Stimulated activated CD4-positive, alpha-beta T cell treated with anti-CD3 and anti-CD28 coated beads, Interleukin-12 subunit alpha, Interleukin-12 subunit beta, amount 100 ng/mL, for 24 hours (primary cell): ENCODE results near the gene RBX1.
"Not testable (repeated sequence)": the region's sequence is repeated elsewhere in the genome, so short reads cannot be mapped to it uniquely, and the experiment has no call there.

Source experiments
- DNase-seq, 2 experiments: peaks; one replicate each; pipeline ENCODE4 v3.0.0-alpha.2; 2020; ENCODE audit warnings: low read depth in 2 of 2

The RBX1 gene

GRCh38 chr22:40972587-40972986 is 21.4 kb downstream of the RBX1 start:
- DNase-seq = no peak

DNA sequence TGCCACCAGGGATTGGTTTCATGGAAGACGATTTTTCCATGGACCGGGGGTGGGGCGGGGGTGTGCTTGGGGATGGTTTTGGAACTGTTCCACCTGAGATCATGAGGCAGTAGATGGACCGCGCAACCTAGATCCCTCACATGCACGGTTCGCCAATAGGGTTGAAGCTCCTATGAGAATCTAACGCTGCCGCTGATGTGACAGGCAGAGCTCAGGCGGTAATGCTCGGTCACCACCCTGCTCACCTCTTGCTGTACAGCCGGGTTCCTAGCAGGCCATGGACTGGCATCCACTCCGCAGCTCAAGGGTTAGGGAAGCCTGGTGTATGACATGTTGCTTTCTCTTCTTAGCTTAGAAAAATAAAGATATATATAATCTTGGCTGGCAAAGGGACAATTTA is 22.0 kb downstream of the RBX1 start:
- no peak for DNase-seq

DNA sequence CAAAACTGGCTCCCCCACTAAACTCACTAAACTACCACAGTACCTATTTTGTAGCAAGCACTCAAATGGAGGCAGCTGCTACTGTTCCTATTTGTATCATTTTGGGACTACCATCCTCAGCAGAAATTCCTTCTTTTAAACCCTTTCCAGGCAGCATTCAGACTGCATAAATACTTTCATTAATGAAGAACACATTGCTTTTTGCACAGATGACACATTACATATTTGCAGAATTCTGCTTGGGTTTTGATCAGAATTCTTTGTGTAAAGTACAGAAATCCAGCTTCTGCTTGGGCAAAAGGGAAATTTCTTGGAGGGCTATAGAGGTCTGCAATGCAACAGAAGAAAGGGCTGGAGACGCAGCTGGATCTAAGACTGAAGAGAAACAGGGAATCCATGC is 24.2 kb downstream of the RBX1 start:
- DNase-seq = no peak

- no peak for DNase-seq
Measured at GRCh38 chr22:40976866-40977700, 25.9 kb downstream of the RBX1 start.

GRCh38 chr22:40979198-40979597 is 28.0 kb downstream of the RBX1 start:
- no peak for DNase-seq

- DNase-seq = no peak
Measured at GRCh38 chr22:40979871-40980270, 28.7 kb downstream of the RBX1 start.

- no peak for DNase-seq
Measured at GRCh38 chr22:40982482-40983385, 31.6 kb downstream of the RBX1 start.

GRCh38 chr22:40991298-40991697 is 40.1 kb downstream of the RBX1 start:
- DNase-seq = no peak

DNA sequence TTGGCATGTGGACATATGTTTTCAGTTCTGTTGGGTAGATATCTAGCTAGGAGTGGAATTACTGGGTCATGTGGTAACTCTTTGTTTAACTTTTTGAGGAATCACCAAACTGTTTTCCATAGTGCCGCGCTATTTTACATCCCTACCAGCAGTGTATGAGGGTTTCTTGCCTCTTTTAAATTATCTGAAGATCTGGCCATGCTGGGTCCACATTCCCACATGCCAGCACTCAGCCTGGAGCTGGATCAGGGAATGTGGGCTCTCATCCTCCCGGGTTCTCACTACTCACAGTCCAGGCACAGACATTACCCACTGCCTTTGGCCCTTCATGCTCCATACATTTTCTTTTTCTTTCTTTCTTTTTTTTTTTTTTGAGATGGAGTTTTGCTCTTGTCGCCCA is 44.6 kb downstream of the RBX1 start:
- no peak for DNase-seq

DNA sequence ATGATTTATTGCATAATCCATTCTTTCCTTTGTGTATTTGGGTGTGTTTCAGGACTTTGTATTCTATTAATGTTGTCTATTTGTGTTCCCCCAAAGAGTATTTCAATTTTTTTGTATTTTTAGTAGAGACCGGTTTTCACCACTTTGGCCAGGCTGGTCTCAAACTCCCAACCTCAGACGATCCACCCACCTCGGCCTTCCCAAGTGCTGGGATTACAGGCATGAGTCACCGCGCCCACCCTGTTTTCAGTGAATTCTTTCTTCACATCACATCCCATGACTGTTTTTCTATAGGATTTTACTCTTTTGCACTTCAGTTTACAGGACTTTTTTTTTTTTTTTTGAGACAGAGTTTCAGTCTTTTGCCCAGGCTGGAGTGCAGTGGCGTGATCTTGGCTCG is 46.3 kb downstream of the RBX1 start:
- DNase-seq = no peak

GRCh38 chr22:41000040-41000565 is 48.9 kb downstream of the RBX1 start:
- no peak for DNase-seq

DNA sequence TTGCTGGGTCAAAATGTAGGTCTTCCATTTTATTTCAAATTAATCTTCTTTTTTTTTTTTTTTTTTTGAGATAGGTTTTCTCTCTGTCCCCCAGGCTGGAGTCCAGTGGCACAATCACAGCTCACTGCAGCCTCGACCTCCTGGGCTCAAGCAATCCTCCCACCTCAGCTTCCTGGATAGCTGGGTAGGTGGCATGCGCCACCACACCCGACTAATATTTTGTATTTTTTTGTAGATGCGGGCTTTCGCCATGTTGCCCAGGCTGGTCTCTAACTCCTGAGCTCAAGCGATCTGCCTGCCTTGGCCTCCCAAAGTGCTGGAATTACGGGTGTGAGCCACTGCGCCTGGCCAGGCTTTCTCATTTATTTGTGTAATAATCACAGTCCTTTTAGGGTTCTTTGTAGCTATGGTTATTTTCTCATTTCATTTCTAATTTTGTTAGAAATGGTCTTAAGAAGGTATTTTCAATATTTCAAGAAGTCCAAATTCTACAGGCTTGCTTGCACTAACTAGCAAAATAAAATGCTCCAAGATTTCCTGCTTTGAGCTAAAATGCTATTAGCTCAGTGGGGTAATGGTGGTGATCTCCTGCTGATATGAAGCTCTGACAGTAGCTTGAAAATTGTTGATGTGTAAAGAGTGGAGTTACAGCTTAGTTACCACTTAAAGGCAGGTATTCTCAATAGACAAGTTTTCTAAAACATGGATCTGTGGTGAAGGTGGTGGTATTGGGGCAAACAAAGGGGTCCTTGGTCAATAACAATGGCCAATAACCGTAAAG is 50.0 kb downstream of the RBX1 start:
- no peak for DNase-seq

DNA sequence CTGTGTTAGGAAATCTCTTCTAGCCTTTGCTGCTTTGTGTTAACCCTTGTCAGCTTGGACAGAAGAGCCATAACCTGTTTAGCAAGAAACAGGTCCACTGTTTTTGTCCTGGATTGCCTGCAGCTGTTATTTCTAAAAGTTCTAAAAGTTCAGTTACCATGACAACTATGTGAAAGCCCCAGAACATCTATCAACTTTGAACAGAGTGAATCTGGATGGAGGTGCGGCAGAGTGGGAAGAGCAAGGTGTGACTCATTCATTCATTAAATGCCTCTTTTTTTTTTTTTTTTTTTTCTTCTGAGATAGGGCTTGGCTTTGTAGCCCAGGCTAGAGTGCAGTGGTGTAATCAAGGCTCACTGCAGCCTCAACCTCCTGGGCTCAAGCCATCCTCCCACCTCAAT is 50.5 kb downstream of the RBX1 start:
- no peak for DNase-seq

DNA sequence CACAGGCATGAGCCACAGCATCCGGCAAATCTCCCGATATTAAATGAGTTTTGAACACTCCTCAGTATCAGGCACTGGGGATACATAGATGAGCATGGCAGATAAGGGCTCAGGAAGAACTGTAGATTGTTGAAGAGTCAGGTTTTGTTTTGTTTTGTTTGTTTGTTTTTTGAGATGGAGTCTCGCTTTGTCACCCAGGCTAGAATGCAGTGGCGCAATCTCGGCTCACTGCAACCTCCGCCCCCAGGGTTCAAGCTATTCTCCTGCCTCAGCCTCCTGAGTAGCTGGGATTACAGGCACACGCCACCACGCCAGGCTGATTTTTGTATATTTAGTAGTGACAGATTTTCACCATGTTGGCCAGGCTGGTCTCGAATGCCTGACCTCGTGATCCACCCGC is 51.2 kb downstream of the RBX1 start:
- DNase-seq = not testable (repeated sequence)

GRCh38 chr22:41003066-41003465 is 51.9 kb downstream of the RBX1 start:
- no peak for DNase-seq

DNA sequence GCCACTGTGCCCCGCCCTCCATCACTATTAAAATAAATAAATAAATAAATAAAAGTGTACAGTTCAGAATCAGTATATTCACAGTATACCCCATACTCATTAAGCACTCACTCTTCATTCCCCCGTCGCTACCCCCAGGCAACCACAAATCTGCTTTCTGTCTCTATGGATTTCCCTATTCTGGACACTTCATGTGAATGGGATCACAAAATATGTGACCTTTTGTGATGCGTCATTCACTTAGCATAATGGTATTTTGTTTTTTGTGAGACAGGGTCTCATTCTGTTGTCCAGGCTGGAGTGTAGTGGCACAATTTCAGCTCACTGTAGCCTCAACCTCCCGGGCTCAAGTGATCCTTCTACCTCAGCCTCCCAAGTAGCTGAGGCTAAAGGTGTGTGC is 52.8 kb downstream of the RBX1 start:
- DNase-seq = no peak

- DNase-seq = no peak
Measured at GRCh38 chr22:41009222-41009948, 58.2 kb downstream of the RBX1 start.

DNA sequence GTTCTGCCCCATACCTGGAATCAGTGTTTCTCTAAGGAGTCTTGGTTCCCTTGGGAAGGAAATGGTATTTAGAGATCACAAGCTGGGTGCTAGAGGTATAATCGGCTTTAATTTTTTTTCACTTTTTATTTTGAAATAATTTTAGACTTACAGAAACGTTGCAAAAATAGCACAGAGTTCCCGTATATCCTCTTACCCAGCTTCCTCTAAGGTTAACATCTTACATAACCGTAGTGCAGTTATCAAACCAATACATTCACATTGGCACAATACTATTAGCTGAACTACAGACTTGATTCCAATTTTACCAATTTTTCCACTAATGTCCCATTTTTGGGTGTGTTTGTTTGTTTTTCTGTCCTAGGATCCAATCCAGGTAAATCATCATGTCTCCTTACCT is 63.8 kb downstream of the RBX1 start:
- DNase-seq = no peak

DNA sequence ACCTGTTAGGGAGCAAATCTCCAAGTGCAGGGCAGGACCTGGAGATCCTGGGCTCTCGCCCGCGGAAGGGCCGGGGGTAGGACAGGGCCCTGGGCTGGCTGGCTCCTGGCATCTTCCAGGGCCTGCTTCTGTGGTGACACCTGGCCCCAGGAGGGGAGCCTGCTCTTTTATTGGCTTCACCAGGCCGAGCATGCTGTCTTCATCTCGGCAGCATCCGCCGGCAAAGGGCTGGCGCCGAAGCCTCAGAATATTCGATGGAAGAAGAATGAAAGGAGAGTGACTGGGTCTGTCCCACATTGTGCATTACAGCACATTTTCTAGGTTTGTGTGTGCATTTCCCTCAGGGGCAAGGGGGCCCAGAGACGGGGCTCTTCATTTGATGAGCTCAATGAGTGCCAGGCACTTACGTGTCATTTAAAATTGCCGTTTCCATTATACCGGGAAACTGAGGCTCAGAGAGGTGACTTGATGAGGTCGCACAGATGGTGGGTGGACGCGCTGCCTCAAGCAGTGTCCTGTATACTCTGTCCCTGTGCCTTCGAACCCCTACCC is 70.0 kb downstream of the RBX1 start:
- no peak for DNase-seq

GRCh38 chr22:41021613-41022454 is 70.7 kb downstream of the RBX1 start:
- DNase-seq = peak; percentile 28 to 48
